Measurements from ENCODE around the gene DAB1. TPM values are rescaled to one million over a fixed set of nuclear protein-coding genes. Genes with fewer than 3 reads are reported as not detected.

DAB1 gene
- total RNA-seq, 6 donors from 2014 or later = 0.15 to 0.20 TPM; not detected in 4

- Histone ChIP-seq H3K27ac (no peak overlapping the region), H3K4me3 (no peak overlapping the region), H3K27me3 (no peaks in the 10 kb centered on the region), H3K9me3 (no peaks in the 10 kb centered on the region), H3K36me3 (no peaks in the 10 kb centered on the region), H3K4me1 (no peaks in the 10 kb centered on the region)
- 55 to 68% methylated on average over 5 of the region's 5 CpGs for WGBS, 2 donors
- TF ChIP-seq POLR2A (IDR thresholded peaks at IDR 0.05) = no peak
- TF ChIP-seq CTCF (IDR thresholded peaks at IDR 0.05) = no peak
- no peak for TF ChIP-seq EP300 (IDR thresholded peaks at IDR 0.05)
- no peak for TF ChIP-seq POLR2AphosphoS5 (IDR thresholded peaks at IDR 0.05)
- no peak for DNase-seq
- no peak for ATAC-seq (ENCODE audit: low FRiP score in 2 of 2)
Observed at GRCh38 chr1:57431400-57431799, 7.5 kb upstream of the DAB1 start.

GRCh38 chr1:57424231-57425027, 569 bp upstream of the DAB1 start:
- DNase-seq (peak in 1 of 2 donors; percentile 80), ATAC-seq (ENCODE audit: low FRiP score in 2 of 2) (no peak)
- H3K27me3 ChIP-seq = peaks cover 0 to 22% (median 9%) of the 10 kb centered on the region in 4 donors
- peak overlapping the region in 3 of 4 donors; percentile 23 to 37 (median 27) for H3K4me3 ChIP-seq
- WGBS, 2 donors = 3% methylated on average over 31 to 62 of the region's 63 CpGs
- H3K9me3 ChIP-seq = no peaks in the 10 kb centered on the region
- peaks cover 20 to 32% (median 22%) of the 10 kb centered on the region in 4 donors for H3K4me1 ChIP-seq
- TF ChIP-seq POLR2A (IDR thresholded peaks at IDR 0.05) (no peak), CTCF (IDR thresholded peaks at IDR 0.05) (peak in 2 of 6 experiments; percentile 23 to 40)
- no peaks in the 10 kb centered on the region for H3K36me3 ChIP-seq
- H3K27ac ChIP-seq = no peak overlapping the region

GRCh38 chr1:57423135-57423655, 665 bp downstream of the DAB1 start:
- Histone ChIP-seq H3K9me3 (no peaks in the 10 kb centered on the region), H3K4me1 (peaks cover 20 to 32% (median 22%) of the 10 kb centered on the region in 4 donors), H3K36me3 (no peaks in the 10 kb centered on the region), H3K27ac (no peak overlapping the region), H3K4me3 (peak overlapping the region in 2 of 4 donors; percentile 23 to 25), H3K27me3 (peaks cover 0 to 22% (median 9%) of the 10 kb centered on the region in 4 donors)
- ATAC-seq (ENCODE audit: low FRiP score in 2 of 2) (peak in 1 of 2 donors; percentile 16), DNase-seq (peak in 1 of 2 donors; percentile 4)
- TF ChIP-seq CTCF (IDR thresholded peaks at IDR 0.05) (no peak), POLR2AphosphoS5 (IDR thresholded peaks at IDR 0.05) (no peak), POLR2A (IDR thresholded peaks at IDR 0.05) (no peak), EP300 (IDR thresholded peaks at IDR 0.05) (no peak)
- 2 to 4% methylated on average over 36 of the region's 36 CpGs for WGBS, 2 donors

- TF ChIP-seq CTCF (IDR thresholded peaks at IDR 0.05) (no peak), POLR2A (IDR thresholded peaks at IDR 0.05) (no peak), EP300 (IDR thresholded peaks at IDR 0.05) (no peak), POLR2AphosphoS5 (IDR thresholded peaks at IDR 0.05) (no peak)
- peaks cover 0 to 22% (median 9%) of the 10 kb centered on the region in 4 donors for H3K27me3 ChIP-seq
- peak in 1 of 2 donors; percentile 73 for DNase-seq
- H3K4me3 ChIP-seq = peak overlapping the region in 1 of 4 donors; percentile 4
- no peaks in the 10 kb centered on the region for H3K36me3 ChIP-seq
- WGBS, 2 donors = 4% methylated on average over 25 to 38 of the region's 66 CpGs
- peak in 1 of 2 donors; percentile 20 for ATAC-seq (ENCODE audit: low FRiP score in 2 of 2)
- H3K27ac ChIP-seq = no peak overlapping the region
- no peaks in the 10 kb centered on the region for H3K9me3 ChIP-seq
- peaks cover 20 to 32% (median 22%) of the 10 kb centered on the region in 4 donors for H3K4me1 ChIP-seq
Observed at GRCh38 chr1:57422271-57423134, 1.4 kb downstream of the DAB1 start.

Data from upper lobe of left lung (tissue), 6 donors.